Endothelial cell of umbilical vein (primary cell): Measurements from ENCODE around the gene SCPEP1. TPM values are rescaled to one million over a fixed set of nuclear protein-coding genes. Genes with fewer than 3 reads are reported as not detected.
"Not testable (repeated sequence)": the region's sequence is repeated elsewhere in the genome, so short reads cannot be mapped to it uniquely, and the experiment has no call there.

Source experiments
- BruUV-seq: library from RNA; stranded (reverse); fragments of 400-500 nt; replicated peaks from 2 replicates; lab custom pipeline; 2021; lab: Mats Ljungman, UMichigan
- CTCF ChIA-PET: fragments of 300-600, 350-600 bp; sonication (Branson Sonifier 250); formaldehyde crosslinking; loops from one replicate; lab custom pipeline; 2021; ENCODE audit warnings: antibody characterized with exemption, inconsistent platforms; lab: Charles Lee
- POLR2A ChIA-PET: fragments of 300-600, 350-600 bp; sonication (Branson Sonifier 250); formaldehyde crosslinking; loops from one replicate; lab custom pipeline; 2021; ENCODE audit warnings: antibody characterized with exemption, inconsistent platforms; lab: Charles Lee
- DNase-seq: peaks from one replicate; pipeline ENCODE4 v3.0.0-alpha.2; 2011; ENCODE audit warnings: low read depth, low spot score
- FAIRE-seq: peaks from 2 replicates; lab custom pipeline; 2011; peaks lifted over from hg19 to GRCh38; lab: Jason Lieb, UNC
- H2AFZ ChIP-seq: 2 replicates; pipeline ENCODE4 v1.6.0; 2012; ENCODE audit warnings: low read depth, low read length, control low read depth, inconsistent platforms
- H3K27ac ChIP-seq: 2 replicates; pipeline ENCODE4 v1.5.1; 2011; ENCODE audit warnings: low read depth, mild to moderate bottlenecking, control low read depth, low read length, moderate library complexity; ENCODE audit not compliant: insufficient read depth
- H3K27me3 ChIP-seq, 2 experiments: 2 replicates each; pipeline versions ENCODE4 v1.6.0 to v1.6.1; 2011; ENCODE audit warnings: low read length in 2 of 2, mixed read lengths in 1 of 2; ENCODE audit not compliant: control insufficient read depth in 2 of 2, insufficient read depth in 2 of 2
- H3K36me3 ChIP-seq, 2 experiments: 2 replicates in 1 of 2; 3 replicates in 1 of 2; pipeline ENCODE4 v1.5.1; 2011; ENCODE audit warnings: low read length in 2 of 2, mild to moderate bottlenecking in 1 of 2, moderate library complexity in 1 of 2; ENCODE audit not compliant: control insufficient read depth in 2 of 2, insufficient read depth in 2 of 2; ENCODE audit errors: extremely low read depth in 1 of 2
- H3K4me1 ChIP-seq: 3 replicates; pipeline ENCODE4 v1.5.1; 2011; ENCODE audit warnings: mild to moderate bottlenecking, low read length; ENCODE audit not compliant: control insufficient read depth, insufficient read depth; ENCODE audit errors: extremely low read depth
- H3K4me2 ChIP-seq: 2 replicates; pipeline ENCODE4 v1.6.1; 2011; ENCODE audit warnings: low read length, control low read depth, mixed read lengths; ENCODE audit not compliant: insufficient read depth
- H3K4me3 ChIP-seq, 3 experiments: fragments of 200-600 bp in 1 of 3; sonication (generic), shearing (Covaris generic) in 1 of 3; replicated peaks in 1 of 3; 2 replicates each; pipeline ENCODE4 v1.5.1; 2011 to 2016; ENCODE audit warnings: control low read depth in 3 of 3, low read length in 3 of 3, mild to moderate bottlenecking in 2 of 3, inconsistent platforms in 1 of 3, low read depth in 1 of 3, moderate library complexity in 1 of 3; ENCODE audit not compliant: insufficient read depth in 1 of 3
- H3K79me2 ChIP-seq: 2 replicates; pipeline ENCODE4 v1.6.0; 2012; ENCODE audit warnings: low read length, inconsistent platforms; ENCODE audit not compliant: control insufficient read depth, insufficient read depth
- H3K9ac ChIP-seq: replicated peaks from 2 replicates; pipeline ENCODE3; 2011; ENCODE audit warnings: low read length, control low read depth; ENCODE audit not compliant: insufficient read depth; ENCODE audit errors: extremely low read depth
- H3K9me1 ChIP-seq: replicated peaks from 3 replicates; pipeline ENCODE4 v1.6.0; 2011; ENCODE audit warnings: mild to moderate bottlenecking, low read length; ENCODE audit not compliant: control insufficient read depth, insufficient read depth; ENCODE audit errors: extremely low read depth
- H3K9me3 ChIP-seq: replicated peaks from 2 replicates; pipeline ENCODE4 v1.5.1; 2012; ENCODE audit warnings: low read length, inconsistent platforms; ENCODE audit not compliant: control insufficient read depth, insufficient read depth
- H4K20me1 ChIP-seq: replicated peaks from 2 replicates; pipeline ENCODE3; 2011; ENCODE audit warnings: mild to moderate bottlenecking, low read length; ENCODE audit not compliant: control insufficient read depth, insufficient read depth; ENCODE audit errors: extremely low read depth
- EZH2 ChIP-seq: IDR thresholded peaks from 2 replicates; pipeline ENCODE4 v1.6.1; 2012; ENCODE audit warnings: borderline replicate concordance, low read depth, mild to moderate bottlenecking, moderate library complexity, low read length, inconsistent platforms; ENCODE audit not compliant: severe bottlenecking
- FOS ChIP-seq: IDR thresholded peaks from 2 replicates; pipeline ENCODE4 v1.6.1; 2011; ENCODE audit warnings: mild to moderate bottlenecking, low read length, moderate library complexity, borderline replicate concordance; ENCODE audit not compliant: insufficient read depth
- GATA2 ChIP-seq: IDR thresholded peaks from 2 replicates; pipeline ENCODE4 v1.7.0; 2011; ENCODE audit warnings: low read depth, mild to moderate bottlenecking, moderate library complexity, mixed read lengths, low read length; ENCODE audit not compliant: insufficient read length, insufficient read depth
- JUN ChIP-seq: IDR thresholded peaks from 2 replicates; pipeline ENCODE4 v1.6.1; 2011; ENCODE audit warnings: borderline replicate concordance, low read depth; ENCODE audit not compliant: insufficient read length, insufficient read depth
- MYC ChIP-seq: IDR thresholded peaks from one replicate; pipeline ENCODE4 v1.6.1; 2011; ENCODE audit warnings: mild to moderate bottlenecking, low read depth, low read length
- POLR2AphosphoS5 ChIP-seq: IDR thresholded peaks from 2 replicates; pipeline ENCODE4 v1.6.1; 2012; ENCODE audit warnings: low read depth, mild to moderate bottlenecking, control low read depth, low read length, moderate library complexity; ENCODE audit not compliant: insufficient read depth
- dilution Hi-C: fragments of 300-500 bp; cut with MboI; formaldehyde crosslinking; loops from one replicate; pipeline ENCODE4 v1.15.0; 2019; ENCODE audit warnings: low sequenced_read_pairs; ENCODE audit not compliant: extremely low pct_ligation_motif_present
- intact Hi-C: fragments of 100-400 bp; cut with micrococcal nuclease; formaldehyde crosslinking; loops from one replicate; pipeline ENCODE4 v1.10.0; 2022
- polyA plus RNA-seq, 4 experiments: library from polyadenylated mRNA; depleted of rRNA in 3 of 4; stranded (reverse) in 3 of 4; unstranded in 1 of 4; fragments of >200 nt; gene quantifications; 2 replicates each; pipeline versions ENCODE4 v1.2.1 to v1.2.3, GENCODE V29; 2011 to 2012; ENCODE audit warnings: missing spikeins in 1 of 4
- total RNA-seq: library from RNA; stranded (reverse); gene quantifications from 2 replicates; pipeline ENCODE4 v1.2.3, GENCODE V29; 2021
- TF ChIP-seq, protein P1 (sequence below), 2 donors: IDR thresholded peaks; 1 replicate in 1 of 2; 2 replicates in 1 of 2; pipeline ENCODE4 v1.5.1; 2011; ENCODE audit warnings: low read length in 2 of 2, mild to moderate bottlenecking in 2 of 2, moderate library complexity in 2 of 2, control low read depth in 1 of 2, inconsistent platforms in 1 of 2, low read depth in 1 of 2; ENCODE audit not compliant: insufficient read depth in 1 of 2; ENCODE audit errors: extremely low read depth in 1 of 2
- TF ChIP-seq, protein P2 (sequence below): IDR thresholded peaks from 2 replicates; pipeline ENCODE4 v1.6.1; 2011; ENCODE audit not compliant: insufficient read depth, insufficient read length

The SCPEP1 gene
- total and polyA plus RNA-seq, 2 donors (not counting 3 experiments of a cell fraction or from before 2014, with no cell fraction given), result 38.6 to 43.6 TPM

DNA sequence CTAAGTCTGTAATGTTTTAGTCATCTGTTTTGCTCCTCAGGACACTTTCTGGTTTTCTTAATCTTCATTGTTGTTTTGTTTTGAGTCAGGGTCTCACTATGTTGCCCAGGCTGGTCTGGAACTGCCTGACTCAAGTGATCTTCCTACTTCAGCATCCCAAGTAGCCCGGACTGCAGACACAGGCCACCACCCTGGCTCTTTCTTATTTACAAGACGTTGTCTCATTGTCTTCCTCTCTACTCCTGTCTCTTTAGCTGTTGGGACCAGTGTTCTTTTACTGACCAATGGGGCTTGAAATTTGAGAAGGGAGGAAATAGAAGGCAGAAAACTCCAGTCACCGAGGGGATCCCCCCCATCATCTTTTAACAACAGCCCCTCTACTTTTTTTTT is 1.2 kb downstream of the SCPEP1 start:
- Histone ChIP-seq H3K27me3 (peaks cover 0 to 4% of the 10 kb centered on the region in 2 experiments), H3K9me1 (no peaks in the 10 kb centered on the region), H3K4me1 (peaks cover 14% of the 10 kb centered on the region), H3K36me3 (no peaks in the 10 kb centered on the region), H2AFZ (peak overlapping the region; percentile 25), H3K9me3 (no peaks in the 10 kb centered on the region), H4K20me1 (no peaks in the 10 kb centered on the region), H3K27ac (no peak overlapping the region), H3K4me3 (no peak overlapping the region), H3K9ac (no peak overlapping the region), H3K4me2 (no peak overlapping the region), H3K79me2 (no peaks in the 10 kb centered on the region)
- intact Hi-C loops, result loop anchor here (2.0 to 5.0 kb wide), 2 partner anchors 26 to 108 kb away; partner anchors contain the start of gene AKAP1
- ChIA-PET CTCF (interaction anchor here (1.6 to 2.5 kb wide), 2 partner anchors 11 to 199 kb away, joined by 3 to 13 read pairs; no protein-coding TSS in a partner anchor), POLR2A (interaction anchor here (0.6 kb wide), 1 partner anchor 69 kb away, joined by 10 read pairs; no protein-coding TSS in a partner anchor)
- no peak for FAIRE-seq
- TF ChIP-seq MYC, result no peak
- TF ChIP-seq FOS, result no peak
- no peak for TF ChIP-seq GATA2
- TF ChIP-seq POLR2AphosphoS5, result no peak
- TF ChIP-seq, protein P1, sequence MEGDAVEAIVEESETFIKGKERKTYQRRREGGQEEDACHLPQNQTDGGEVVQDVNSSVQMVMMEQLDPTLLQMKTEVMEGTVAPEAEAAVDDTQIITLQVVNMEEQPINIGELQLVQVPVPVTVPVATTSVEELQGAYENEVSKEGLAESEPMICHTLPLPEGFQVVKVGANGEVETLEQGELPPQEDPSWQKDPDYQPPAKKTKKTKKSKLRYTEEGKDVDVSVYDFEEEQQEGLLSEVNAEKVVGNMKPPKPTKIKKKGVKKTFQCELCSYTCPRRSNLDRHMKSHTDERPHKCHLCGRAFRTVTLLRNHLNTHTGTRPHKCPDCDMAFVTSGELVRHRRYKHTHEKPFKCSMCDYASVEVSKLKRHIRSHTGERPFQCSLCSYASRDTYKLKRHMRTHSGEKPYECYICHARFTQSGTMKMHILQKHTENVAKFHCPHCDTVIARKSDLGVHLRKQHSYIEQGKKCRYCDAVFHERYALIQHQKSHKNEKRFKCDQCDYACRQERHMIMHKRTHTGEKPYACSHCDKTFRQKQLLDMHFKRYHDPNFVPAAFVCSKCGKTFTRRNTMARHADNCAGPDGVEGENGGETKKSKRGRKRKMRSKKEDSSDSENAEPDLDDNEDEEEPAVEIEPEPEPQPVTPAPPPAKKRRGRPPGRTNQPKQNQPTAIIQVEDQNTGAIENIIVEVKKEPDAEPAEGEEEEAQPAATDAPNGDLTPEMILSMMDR (IDR thresholded peaks at IDR 0.05; ENCODE audit: extremely low read depth in 1 of 2, insufficient read depth in 1 of 2, low read depth in 1 of 2, low read length in 2 of 2), result no peak
- TF ChIP-seq, protein P2, sequence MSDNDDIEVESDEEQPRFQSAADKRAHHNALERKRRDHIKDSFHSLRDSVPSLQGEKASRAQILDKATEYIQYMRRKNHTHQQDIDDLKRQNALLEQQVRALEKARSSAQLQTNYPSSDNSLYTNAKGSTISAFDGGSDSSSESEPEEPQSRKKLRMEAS, result no peak
- TF ChIP-seq EZH2, result no peak
- TF ChIP-seq JUN, result no peak
- BruUV-seq, result no TSS peak
- dilution Hi-C loops, result no loop called here
- no peak for DNase-seq

DNA sequence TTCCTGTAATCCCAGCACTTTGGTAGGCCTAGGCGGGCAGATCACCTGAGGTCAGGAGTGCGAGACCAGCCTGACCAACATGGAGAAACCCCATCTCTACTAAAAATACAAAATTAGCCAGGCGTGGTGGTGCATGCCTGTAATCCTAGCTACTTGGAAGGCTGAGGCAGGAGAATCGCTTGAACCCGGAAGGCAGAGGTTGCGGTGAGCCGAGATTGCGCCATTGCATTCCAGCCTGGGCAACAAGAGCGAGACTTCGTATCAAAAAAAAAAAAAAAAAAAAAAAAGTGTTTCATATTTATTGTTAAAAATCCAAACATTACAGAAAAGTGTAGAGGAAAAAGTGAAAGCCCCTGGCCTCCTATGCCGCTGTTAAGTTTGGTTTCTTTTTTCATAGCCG is 2.6 kb downstream of the SCPEP1 start:
- H3K9me1 ChIP-seq, H3K9me3 ChIP-seq, BruUV-seq, FAIRE-seq, H3K79me2 ChIP-seq, CTCF ChIA-PET, H4K20me1 ChIP-seq, DNase-seq, H3K36me3 ChIP-seq, POLR2A ChIA-PET, H3K27ac ChIP-seq, intact Hi-C loops, H3K4me2 ChIP-seq, dilution Hi-C loops, H3K4me3 ChIP-seq, H2AFZ ChIP-seq, H3K27me3 ChIP-seq, H3K9ac ChIP-seq: not testable (repeated sequence)
- H3K4me1 ChIP-seq, result peaks cover 14% of the 10 kb centered on the region
